CD14-positive monocyte (primary cell): ENCODE measurements around the gene HSFX2. TPM values are rescaled to one million over a fixed set of nuclear protein-coding genes. Genes with fewer than 3 reads are reported as not detected.

Experiments
- DNase-seq, 3 donors: peaks; one replicate each; pipeline ENCODE4 v3.0.0-alpha.2; 2011 to 2022
- H2AFZ ChIP-seq: 2 replicates; pipeline ENCODE4 v1.6.0; 2012; ENCODE audit warnings: mild to moderate bottlenecking, low read depth, low read length, inconsistent platforms; ENCODE audit not compliant: insufficient read depth, poor library complexity, severe bottlenecking
- H3K27ac ChIP-seq, 2 donors: 1 replicate in 1 of 2; 2 replicates in 1 of 2; pipeline ENCODE4 v1.5.1; 2012 to 2013; ENCODE audit warnings: low read length in 2 of 2, control low read depth in 1 of 2, inconsistent platforms in 1 of 2, low read depth in 1 of 2, mild to moderate bottlenecking in 1 of 2
- H3K27me3 ChIP-seq, 2 donors: one replicate each; pipeline versions ENCODE4 v1.6.0 to v1.6.1; 2011 to 2013; ENCODE audit warnings: low read length in 2 of 2; ENCODE audit not compliant: control insufficient read depth in 2 of 2, insufficient read depth in 2 of 2
- H3K36me3 ChIP-seq, 2 donors: replicated peaks in 1 of 2; 1 replicate in 1 of 2; 2 replicates in 1 of 2; pipeline versions ENCODE4 v1.5.1 to v1.6.1; 2012 to 2013; ENCODE audit warnings: low read length in 2 of 2, control low read depth in 1 of 2, inconsistent platforms in 1 of 2, mild to moderate bottlenecking in 1 of 2; ENCODE audit not compliant: insufficient read depth in 2 of 2, control insufficient read depth in 1 of 2
- H3K4me1 ChIP-seq, 2 donors: 1 replicate in 1 of 2; 2 replicates in 1 of 2; pipeline versions ENCODE4 v1.5.1 to v1.6.1; 2012 to 2013; ENCODE audit warnings: low read length in 2 of 2, control low read depth in 1 of 2, inconsistent platforms in 1 of 2, mild to moderate bottlenecking in 1 of 2, moderate library complexity in 1 of 2; ENCODE audit not compliant: insufficient read depth in 2 of 2, control insufficient read depth in 1 of 2
- H3K4me2 ChIP-seq: replicated peaks from 2 replicates; pipeline ENCODE3; 2012; ENCODE audit warnings: low read length, moderate library complexity, mild to moderate bottlenecking; ENCODE audit not compliant: poor library complexity, severe bottlenecking; ENCODE audit errors: extremely low read depth
- H3K4me3 ChIP-seq, 3 experiments: fragments of 200-600 bp in 1 of 3; sonication (generic) in 1 of 3; replicated peaks in 1 of 3; 1 replicate in 2 of 3; 2 replicates in 1 of 3; pipeline ENCODE4 v1.5.1; 2011 to 2013; ENCODE audit warnings: low read length in 3 of 3, mild to moderate bottlenecking in 3 of 3, control low read depth in 2 of 3, low read depth in 2 of 3, inconsistent platforms in 1 of 3, moderate library complexity in 1 of 3
- H3K79me2 ChIP-seq: 2 replicates; pipeline ENCODE4 v1.6.0; 2012; ENCODE audit warnings: mild to moderate bottlenecking, control low read depth, inconsistent platforms, low read length, moderate library complexity; ENCODE audit not compliant: insufficient read depth
- H3K9ac ChIP-seq: 2 replicates; pipeline ENCODE4 v1.6.0; 2017; ENCODE audit warnings: low read length, mild to moderate bottlenecking; ENCODE audit not compliant: insufficient read depth, poor library complexity, severe bottlenecking
- H3K9me3 ChIP-seq, 2 donors: replicated peaks in 1 of 2; 1 replicate in 1 of 2; 2 replicates in 1 of 2; pipeline versions ENCODE4 v1.5.1 to v1.6.1; 2012 to 2013; ENCODE audit warnings: low read length in 2 of 2, control low read depth in 1 of 2; ENCODE audit not compliant: control insufficient read depth in 1 of 2, insufficient read depth in 1 of 2
- H4K20me1 ChIP-seq: 2 replicates; pipeline ENCODE4 v1.6.0; 2012; ENCODE audit warnings: mild to moderate bottlenecking, low read length, control low read depth, moderate library complexity; ENCODE audit not compliant: insufficient read depth
- H3K27ac Mint-ChIP-seq, 7 donors: one replicate each; pipeline ENCODE4 v1.8.0; 2020; ENCODE audit warnings: mild to moderate bottlenecking in 7 of 7, mixed read lengths in 7 of 7, moderate library complexity in 6 of 7, inconsistent platforms in 2 of 7
- H3K27me3 Mint-ChIP-seq, 3 donors: one replicate each; pipeline ENCODE4 v1.8.0; 2021 to 2022; ENCODE audit warnings: low read depth in 3 of 3, mild to moderate bottlenecking in 3 of 3, mixed read lengths in 3 of 3, moderate library complexity in 3 of 3, inconsistent platforms in 1 of 3
- H3K36me3 Mint-ChIP-seq, 2 donors: one replicate each; pipeline ENCODE4 v1.8.0; 2020; ENCODE audit warnings: mixed read lengths in 2 of 2, inconsistent platforms in 1 of 2, mild to moderate bottlenecking in 1 of 2
- H3K4me1 Mint-ChIP-seq: one replicate; pipeline ENCODE4 v1.8.0; 2020; ENCODE audit warnings: mild to moderate bottlenecking, mixed read lengths
- H3K4me3 Mint-ChIP-seq, 2 donors: one replicate each; pipeline ENCODE4 v1.8.0; 2020; ENCODE audit warnings: mild to moderate bottlenecking in 2 of 2, mixed read lengths in 2 of 2, moderate library complexity in 1 of 2
- H3K9me3 Mint-ChIP-seq, 7 donors: one replicate each; pipeline ENCODE4 v1.8.0; 2020 to 2022; ENCODE audit warnings: mixed read lengths in 7 of 7, mild to moderate bottlenecking in 6 of 7, moderate library complexity in 6 of 7, inconsistent platforms in 2 of 7
- CTCF ChIP-seq: fragments of 200-600 bp; IDR thresholded peaks from one replicate; pipeline ENCODE4 v1.8.0; 2022; ENCODE audit warnings: antibody characterized with exemption, mild to moderate bottlenecking
- WGBS: methylation state at CpG from one replicate; pipeline ENCODE4 v1.1.5; 2013; ENCODE audit warnings: missing lambda C conversion rate; ENCODE audit not compliant: insufficient coverage; 5-methylcytosine and 5-hydroxymethylcytosine counted together
- intact Hi-C, 2 donors: fragments of 100-400 bp; cut with micrococcal nuclease; formaldehyde crosslinking; loops; one replicate each; pipeline versions ENCODE4 v1.15.0 to v1.15.1; 2023
- polyA plus RNA-seq, 3 donors: library from polyadenylated mRNA; depleted of rRNA in 1 of 3; unstranded in 2 of 3; stranded (reverse) in 1 of 3; fragments of 300-500 nt in 2 of 3; fragments of >200 nt in 1 of 3; fragmentation: Illumina TruSeq in 2 of 3; gene quantifications; 1 replicate in 2 of 3; 2 replicates in 1 of 3; pipeline ENCODE4 v1.2.3, GENCODE V29; 2012 to 2021

HSFX2 gene
- polyA plus RNA-seq, 3 donors, result 0.11 TPM; not detected in 2

DNA sequence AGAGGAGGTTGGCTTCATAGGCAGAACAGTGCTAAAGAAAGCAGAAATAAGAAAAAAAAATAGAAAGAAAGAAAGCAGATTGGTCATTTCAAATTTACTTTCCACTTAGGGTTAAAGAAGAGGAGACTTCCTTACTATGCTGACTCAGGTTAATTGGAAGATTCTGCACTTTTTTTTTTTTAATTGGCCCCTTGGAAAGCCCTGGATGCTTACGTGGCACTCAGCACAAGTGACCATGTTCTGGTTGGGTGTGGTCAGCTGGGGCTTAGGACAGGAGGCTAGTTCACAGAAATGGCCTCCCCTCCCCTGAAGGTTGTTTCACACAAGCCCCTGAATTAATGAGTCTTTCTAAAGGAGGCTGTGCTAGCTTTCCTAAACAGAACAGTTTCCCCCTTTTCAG lies 22.4 kb downstream of the HSFX2 start:
- no peaks in the 10 kb centered on the region for H3K27me3 Mint-ChIP-seq
- no peaks in the 10 kb centered on the region for H3K79me2 ChIP-seq
- H3K9me3 Mint-ChIP-seq, result no peaks in the 10 kb centered on the region
- no peak overlapping the region for H2AFZ ChIP-seq
- H3K4me1 ChIP-seq, result no peaks in the 10 kb centered on the region
- H3K4me2 ChIP-seq, result no peak overlapping the region
- H4K20me1 ChIP-seq, result no peaks in the 10 kb centered on the region
- H3K27ac ChIP-seq, result no peak overlapping the region
- DNase-seq, result no peak
- no peaks in the 10 kb centered on the region for H3K36me3 Mint-ChIP-seq
- no peak overlapping the region for H3K27ac Mint-ChIP-seq
- H3K4me3 ChIP-seq, result no peak overlapping the region
- no CpG with 5 or more reads among the region's 1 CpG for WGBS
- H3K36me3 ChIP-seq, result no peaks in the 10 kb centered on the region
- no peaks in the 10 kb centered on the region for H3K27me3 ChIP-seq
- no peaks in the 10 kb centered on the region for H3K4me1 Mint-ChIP-seq
- no peak overlapping the region for H3K4me3 Mint-ChIP-seq
- no peaks in the 10 kb centered on the region for H3K9me3 ChIP-seq
- intact Hi-C loops, result no loop called here
- no peak overlapping the region for H3K9ac ChIP-seq
- no peak for TF ChIP-seq CTCF

- H3K4me3 ChIP-seq, result no peak overlapping the region
- Mint-ChIP-seq H3K4me1 (no peaks in the 10 kb centered on the region), H3K27me3 (no peaks in the 10 kb centered on the region), H3K27ac (no peak overlapping the region), H3K9me3 (no peaks in the 10 kb centered on the region), H3K4me3 (no peak overlapping the region), H3K36me3 (no peaks in the 10 kb centered on the region)
- no peak overlapping the region for H2AFZ ChIP-seq
- no peak for TF ChIP-seq CTCF
- no peaks in the 10 kb centered on the region for H3K9me3 ChIP-seq
- no peaks in the 10 kb centered on the region for H3K27me3 ChIP-seq
- H3K79me2 ChIP-seq, result no peaks in the 10 kb centered on the region
- H3K27ac ChIP-seq, result no peak overlapping the region
- H3K4me2 ChIP-seq, result no peak overlapping the region
- no peaks in the 10 kb centered on the region for H3K4me1 ChIP-seq
- no peak for DNase-seq
- intact Hi-C loops, result no loop called here
- no peaks in the 10 kb centered on the region for H3K36me3 ChIP-seq
- H3K9ac ChIP-seq, result no peak overlapping the region
- no peaks in the 10 kb centered on the region for H4K20me1 ChIP-seq
- WGBS, result 96% methylated on average over 6 of the region's 7 CpGs
Observed at GRCh38 chrX:149571770-149572169, 23.3 kb downstream of the HSFX2 start.
